Activated CD8-positive, alpha-beta T cell treated with anti-CD3 and anti-CD28 coated beads, Interleukin-2, amount 10 ng/mL, durations not matched to agents 7 days and 5 days (primary cell): Measurements from ENCODE around the gene RBM6. TPM values are rescaled to one million over a fixed set of nuclear protein-coding genes. Genes with fewer than 3 reads are reported as not detected.
A peak's percentile ranks its signal among the peaks of the same experiment; 100 is the strongest.

Experiments
- ATAC-seq: fragments of 150-1000 bp; cut with Tn5 transposase; one replicate; pipeline ENCODE4 v1.10.0; 2021; ENCODE audit warnings: moderate library complexity
- CTCF ChIA-PET: fragments of 350-600 bp; sonication (Branson Sonifier 250); formaldehyde crosslinking; loops from one replicate; lab custom pipeline; 2021; ENCODE audit warnings: antibody characterized with exemption; lab: Charles Lee
- POLR2A ChIA-PET: fragments of 350-600 bp; sonication (Branson Sonifier 250); formaldehyde crosslinking; loops from one replicate; lab custom pipeline; 2021; ENCODE audit warnings: antibody characterized with exemption; lab: Charles Lee
- DNase-seq: peaks from one replicate; pipeline ENCODE4 v3.0.0-alpha.2; 2020
- H3K27ac Mint-ChIP-seq: one replicate; pipeline ENCODE4 v1.8.0; 2021; ENCODE audit warnings: mild to moderate bottlenecking, mixed read lengths
- H3K27me3 Mint-ChIP-seq: one replicate; pipeline ENCODE4 v1.8.0; 2021; ENCODE audit warnings: low read depth, mixed read lengths
- H3K36me3 Mint-ChIP-seq: one replicate; pipeline ENCODE4 v1.8.0; 2021; ENCODE audit warnings: low read depth, mixed read lengths
- H3K4me1 Mint-ChIP-seq: one replicate; pipeline ENCODE4 v1.8.0; 2021; ENCODE audit warnings: low read depth, mixed read lengths
- H3K4me3 Mint-ChIP-seq: one replicate; pipeline ENCODE4 v1.8.0; 2021; ENCODE audit warnings: mild to moderate bottlenecking, mixed read lengths
- H3K9me3 Mint-ChIP-seq: one replicate; pipeline ENCODE4 v1.8.0; 2022; ENCODE audit warnings: mixed read lengths; ENCODE audit not compliant: insufficient read depth
- total RNA-seq, 2 experiments: library from RNA; stranded (reverse); gene quantifications; one replicate each; pipeline ENCODE4 v1.2.3, GENCODE V29; 2021

Gene RBM6
- total RNA-seq, 2 experiments from 2014 or later: 104 to 112 TPM

- DNase-seq (no peak), ATAC-seq (no peak)
- Mint-ChIP-seq H3K36me3 (peaks cover 21% of the 10 kb centered on the region), H3K4me3 (no peak overlapping the region), H3K27me3 (no peaks in the 10 kb centered on the region), H3K4me1 (no peaks in the 10 kb centered on the region), H3K27ac (no peak overlapping the region), H3K9me3 (no peaks in the 10 kb centered on the region)
- POLR2A ChIA-PET: no interaction called here
- CTCF ChIA-PET: interaction anchor here (0.9 to 3.9 kb wide), 6 partner anchors 14 to 103 kb away, joined by 3 to 23 read pairs (median 6); no protein-coding TSS in a partner anchor
Observed at GRCh38 chr3:50122661-50123391, 182.9 kb downstream of the RBM6 start.

- DNase-seq (no peak), ATAC-seq (no peak)
- H3K36me3 Mint-ChIP-seq: peaks cover 14% of the 10 kb centered on the region
- H3K4me1 Mint-ChIP-seq: no peaks in the 10 kb centered on the region
- no peaks in the 10 kb centered on the region for H3K9me3 Mint-ChIP-seq
- ChIA-PET POLR2A (interaction anchor here (0.9 kb wide), 1 partner anchor 16 kb away, joined by 3 read pairs; no protein-coding TSS in a partner anchor), CTCF (interaction anchor here (1.0 to 1.5 kb wide), 2 partner anchors 19 to 102 kb away, joined by 3 read pairs; no protein-coding TSS in a partner anchor)
- no peaks in the 10 kb centered on the region for H3K27me3 Mint-ChIP-seq
- no peak overlapping the region for H3K4me3 Mint-ChIP-seq
- H3K27ac Mint-ChIP-seq: no peak overlapping the region
Observed at GRCh38 chr3:50123394-50124051, 183.6 kb downstream of the RBM6 start.

- DNase-seq (no peak), ATAC-seq (no peak)
- Mint-ChIP-seq H3K27me3 (no peaks in the 10 kb centered on the region), H3K4me1 (no peaks in the 10 kb centered on the region), H3K36me3 (peaks cover 9% of the 10 kb centered on the region), H3K9me3 (no peaks in the 10 kb centered on the region), H3K4me3 (no peak overlapping the region), H3K27ac (no peak overlapping the region)
- CTCF ChIA-PET: interaction anchor here (1.0 to 1.5 kb wide), 2 partner anchors 20 to 102 kb away, joined by 3 read pairs; no protein-coding TSS in a partner anchor
- POLR2A ChIA-PET: interaction anchor here (0.9 kb wide), 1 partner anchor 16 kb away, joined by 3 read pairs; no protein-coding TSS in a partner anchor
Observed at GRCh38 chr3:50124052-50124799, 184.3 kb downstream of the RBM6 start.

GRCh38 chr3:50124800-50125178 lies 184.8 kb downstream of the RBM6 start:
- H3K27me3 Mint-ChIP-seq: no peaks in the 10 kb centered on the region
- no peak for DNase-seq
- no peak overlapping the region for H3K4me3 Mint-ChIP-seq
- no peaks in the 10 kb centered on the region for H3K4me1 Mint-ChIP-seq
- POLR2A ChIA-PET: no interaction called here
- CTCF ChIA-PET: no interaction called here
- H3K36me3 Mint-ChIP-seq: peaks cover 8% of the 10 kb centered on the region
- no peaks in the 10 kb centered on the region for H3K9me3 Mint-ChIP-seq
- no peak for ATAC-seq
- H3K27ac Mint-ChIP-seq: no peak overlapping the region

- no peaks in the 10 kb centered on the region for H3K27me3 Mint-ChIP-seq
Observed at GRCh38 chr3:50125541-50126286, 185.8 kb downstream of the RBM6 start.

GRCh38 chr3:50126287-50127211 lies 186.6 kb downstream of the RBM6 start:
- no peaks in the 10 kb centered on the region for H3K36me3 Mint-ChIP-seq
- no peak for DNase-seq
- H3K9me3 Mint-ChIP-seq: no peaks in the 10 kb centered on the region
- no peaks in the 10 kb centered on the region for H3K27me3 Mint-ChIP-seq
- POLR2A ChIA-PET: no interaction called here
- no peaks in the 10 kb centered on the region for H3K4me1 Mint-ChIP-seq
- peak overlapping the region; percentile 25 for H3K27ac Mint-ChIP-seq
- no peak for ATAC-seq
- H3K4me3 Mint-ChIP-seq: no peak overlapping the region
- CTCF ChIA-PET: no interaction called here

More at GRCh38 chr3:50125541-50126286, 185.8 kb downstream of the RBM6 start:
- no peaks in the 10 kb centered on the region for H3K4me1 Mint-ChIP-seq
- peak overlapping the region; percentile 25 for H3K27ac Mint-ChIP-seq
- ATAC-seq: no peak
- DNase-seq: no peak
- no peak overlapping the region for H3K4me3 Mint-ChIP-seq
- peaks cover 2% of the 10 kb centered on the region for H3K36me3 Mint-ChIP-seq
- POLR2A ChIA-PET: no interaction called here
- CTCF ChIA-PET: no interaction called here
- no peaks in the 10 kb centered on the region for H3K9me3 Mint-ChIP-seq

Other genes with a start within 250 kb of the RBM6 start
- 1 to 10 TPM in 1 of 2 experiments, under 1 TPM in 1; 0.95 to 2.0 TPM for gene AMIGO3, start 220.5 kb upstream of the RBM6 start, total RNA-seq
- 10 to 100 TPM; 50.4 to 53.0 TPM for gene GMPPB, start 216.2 kb upstream of the RBM6 start, total RNA-seq
- 10 to 100 TPM; 37.7 to 38.1 TPM for gene IP6K1, start 153.6 kb upstream of the RBM6 start, total RNA-seq
- not detected for gene CDHR4, start 140.3 kb upstream of the RBM6 start, total RNA-seq
- gene INKA1, start 136.9 kb upstream of the RBM6 start, total RNA-seq: 1 to 10 TPM; 1.3 to 2.2 TPM
- gene UBA7, start 126.2 kb upstream of the RBM6 start, total RNA-seq: 100 to 1,000 TPM; 187 to 208 TPM
- gene TRAIP, start 83.6 kb upstream of the RBM6 start, total RNA-seq: 10 to 100 TPM; 32.0 to 32.9 TPM
- not detected for gene CAMKV, start 70.2 kb upstream of the RBM6 start, total RNA-seq
- gene MST1R, start 36.3 kb upstream of the RBM6 start, total RNA-seq: 1 to 10 TPM; 3.2 to 3.9 TPM
- gene MON1A, start 10.3 kb upstream of the RBM6 start, total RNA-seq: 10 to 100 TPM; 13.4 to 15.0 TPM
- gene RBM5, start 148.8 kb downstream of the RBM6 start, total RNA-seq: 100 to 1,000 TPM; 180 to 185 TPM
- not detected for gene SEMA3F, start 215.2 kb downstream of the RBM6 start, total RNA-seq